Liver (tissue), 9 donors: ENCODE data around the gene TYRO3. TPM values are rescaled to one million over a fixed set of nuclear protein-coding genes. Genes with fewer than 3 reads are reported as not detected.

Source experiments
- DNase-seq: peaks from one replicate; pipeline ENCODE4 v3.0.0-alpha.2; 2017; ENCODE audit warnings: low spot score
- H3K27ac ChIP-seq, 2 donors: one replicate each; pipeline ENCODE4 v1.7.0; 2013; ENCODE audit warnings: inconsistent platforms in 2 of 2, low read length in 2 of 2, control low read depth in 1 of 2, low read depth in 1 of 2, mild to moderate bottlenecking in 1 of 2
- H3K27me3 ChIP-seq, 4 donors: one replicate each; pipeline versions ENCODE4 v1.6.1 to v1.7.0; 2013; ENCODE audit warnings: low read length in 3 of 4, inconsistent platforms in 1 of 4, mild to moderate bottlenecking in 1 of 4, moderate library complexity in 1 of 4; ENCODE audit not compliant: control insufficient read depth in 4 of 4, insufficient read depth in 4 of 4
- H3K36me3 ChIP-seq, 4 donors: one replicate each; pipeline versions ENCODE4 v1.6.1 to v1.7.0; 2013; ENCODE audit warnings: low read length in 3 of 4, mild to moderate bottlenecking in 3 of 4, low read depth in 1 of 4, moderate library complexity in 1 of 4; ENCODE audit not compliant: control insufficient read depth in 4 of 4, insufficient read depth in 3 of 4
- H3K4me1 ChIP-seq, 4 donors: one replicate each; pipeline versions ENCODE4 v1.6.1 to v1.7.0; 2013; ENCODE audit warnings: low read length in 3 of 4, mild to moderate bottlenecking in 3 of 4, moderate library complexity in 1 of 4; ENCODE audit not compliant: control insufficient read depth in 4 of 4, insufficient read depth in 4 of 4
- H3K4me3 ChIP-seq, 3 donors: one replicate each; pipeline versions ENCODE4 v1.6.1 to v1.7.0; 2013; ENCODE audit warnings: low read length in 3 of 3, control low read depth in 1 of 3, low read depth in 1 of 3, mild to moderate bottlenecking in 1 of 3
- H3K9ac ChIP-seq, 2 donors: one replicate each; pipeline ENCODE4 v1.7.0; 2013; ENCODE audit warnings: low read length in 2 of 2, mild to moderate bottlenecking in 2 of 2, moderate library complexity in 2 of 2, control low read depth in 1 of 2, low read depth in 1 of 2
- H3K9me3 ChIP-seq, 4 donors: one replicate each; pipeline versions ENCODE4 v1.6.1 to v1.7.0; 2013; ENCODE audit warnings: low read length in 3 of 4; ENCODE audit not compliant: control insufficient read depth in 4 of 4
- ATF3 ChIP-seq: IDR thresholded peaks from 2 replicates; pipeline ENCODE4 v1.6.1; 2016; ENCODE audit warnings: antibody characterized with exemption
- EGR1 ChIP-seq, 2 donors: IDR thresholded peaks; 2 replicates each; pipeline ENCODE4 v1.6.1; 2016 to 2018; ENCODE audit warnings: antibody characterized with exemption in 2 of 2, low read depth in 2 of 2
- FOXA1 ChIP-seq: IDR thresholded peaks from 2 replicates; pipeline ENCODE4 v1.6.1; 2016; ENCODE audit warnings: antibody characterized with exemption
- FOXA2 ChIP-seq: IDR thresholded peaks from 2 replicates; pipeline ENCODE4 v1.6.1; 2016; ENCODE audit warnings: antibody characterized with exemption
- GABPA ChIP-seq, 2 donors: IDR thresholded peaks in 1 of 2; conservative IDR thresholded peaks in 1 of 2; 2 replicates each; pipeline ENCODE4 v1.6.1; 2016; ENCODE audit warnings: antibody characterized with exemption in 2 of 2, mild to moderate bottlenecking in 1 of 2, moderate library complexity in 1 of 2
- HNF4A ChIP-seq, 2 donors: conservative IDR thresholded peaks; 2 replicates each; pipeline ENCODE4 v1.6.1; 2016; ENCODE audit warnings: antibody characterized with exemption in 2 of 2, mild to moderate bottlenecking in 2 of 2
- HNF4G ChIP-seq: IDR thresholded peaks from 2 replicates; pipeline ENCODE4 v1.6.1; 2016; ENCODE audit warnings: antibody characterized with exemption
- JUND ChIP-seq, 2 donors: IDR thresholded peaks; 2 replicates each; pipeline ENCODE4 v1.6.1; 2016; ENCODE audit warnings: antibody characterized with exemption in 2 of 2
- NR2F2 ChIP-seq: IDR thresholded peaks from 2 replicates; pipeline ENCODE4 v1.6.1; 2016; ENCODE audit warnings: antibody characterized with exemption
- RAD21 ChIP-seq, 2 donors: IDR thresholded peaks; 2 replicates each; pipeline ENCODE4 v1.6.1; 2016; ENCODE audit warnings: antibody characterized with exemption in 2 of 2, mild to moderate bottlenecking in 2 of 2
- REST ChIP-seq: IDR thresholded peaks from 2 replicates; pipeline ENCODE4 v1.6.1; 2016; ENCODE audit warnings: antibody characterized with exemption, mild to moderate bottlenecking
- RXRA ChIP-seq, 2 donors: IDR thresholded peaks; 2 replicates each; pipeline ENCODE4 v1.6.1; 2017 to 2018; ENCODE audit warnings: antibody characterized with exemption in 2 of 2, mild to moderate bottlenecking in 1 of 2
- SP1 ChIP-seq: IDR thresholded peaks from 2 replicates; pipeline ENCODE4 v1.6.1; 2018; ENCODE audit warnings: antibody characterized with exemption, mild to moderate bottlenecking
- TAF1 ChIP-seq: conservative IDR thresholded peaks from 2 replicates; pipeline ENCODE4 v1.6.1; 2016; ENCODE audit warnings: antibody characterized with exemption, mild to moderate bottlenecking
- YY1 ChIP-seq: IDR thresholded peaks from 2 replicates; pipeline ENCODE4 v1.6.1; 2016; ENCODE audit warnings: antibody characterized with exemption, mild to moderate bottlenecking
- ZBTB33 ChIP-seq: IDR thresholded peaks from 2 replicates; pipeline ENCODE4 v1.6.1; 2016; ENCODE audit warnings: antibody characterized with exemption
- WGBS: extraction: QIAGEN DNeasy Blood & Tissue Kit; methylation state at CpG from one replicate; pipeline ENCODE4 v1.1.7; 2013; 5-methylcytosine and 5-hydroxymethylcytosine counted together
- polyA plus RNA-seq, 2 donors: library from polyadenylated mRNA; stranded (reverse) in 1 of 2; unstranded in 1 of 2; fragments of 200-250 nt in 1 of 2; fragments of >200 nt in 1 of 2; fragmentation: Nextera tagmentation in 1 of 2; extraction: Ambion mirVana in 1 of 2; gene quantifications; one replicate each; pipeline versions ENCODE4 v1.2.1 to v1.2.3, GENCODE V29; 2013 to 2015
- total RNA-seq, 2 donors: library from RNA; depleted of rRNA; stranded (reverse); fragments of >200 nt; gene quantifications; one replicate each; pipeline ENCODE4 v1.2.3, GENCODE V29; 2014
- TF ChIP-seq, protein P1 (sequence below): fragments of 150-350 bp; IDR thresholded peaks from 2 replicates; pipeline ENCODE4 v1.5.1; 2017; ENCODE audit warnings: improper control_type of control experiment, low read depth, low read length; ENCODE audit not compliant: missing input control
- donor health status: healthy.
- donor health status: healthy.
- donor health status: healthy.
- donor health status: healthy.
- donor health status: healthy.

Gene TYRO3
- total and polyA plus RNA-seq, 4 donors, result 1.1 to 2.3 (median 2.3) TPM

DNA sequence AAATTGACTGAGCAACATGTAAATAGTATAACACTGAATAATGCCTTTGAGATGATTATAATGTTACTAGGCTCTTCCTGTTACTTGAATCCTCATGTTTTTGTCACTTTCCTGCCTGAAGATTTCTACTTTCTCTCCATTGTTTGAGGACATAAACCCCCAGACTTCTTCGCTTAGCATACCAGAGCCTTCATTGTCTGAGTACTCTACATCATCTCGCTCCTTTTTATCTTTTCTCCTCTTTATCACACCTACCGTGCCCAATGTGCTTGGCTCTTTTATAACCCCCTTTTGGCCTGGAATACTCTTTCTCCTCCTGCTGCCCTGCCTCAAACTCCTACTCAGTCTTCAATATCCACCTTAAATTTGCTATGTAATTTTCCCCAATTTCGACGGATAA is 70.9 kb downstream of the TYRO3 start:
- 84% methylated on average over 5 of the region's 5 CpGs for WGBS
- no peak overlapping the region for H3K27ac ChIP-seq
- TF ChIP-seq, protein P1, sequence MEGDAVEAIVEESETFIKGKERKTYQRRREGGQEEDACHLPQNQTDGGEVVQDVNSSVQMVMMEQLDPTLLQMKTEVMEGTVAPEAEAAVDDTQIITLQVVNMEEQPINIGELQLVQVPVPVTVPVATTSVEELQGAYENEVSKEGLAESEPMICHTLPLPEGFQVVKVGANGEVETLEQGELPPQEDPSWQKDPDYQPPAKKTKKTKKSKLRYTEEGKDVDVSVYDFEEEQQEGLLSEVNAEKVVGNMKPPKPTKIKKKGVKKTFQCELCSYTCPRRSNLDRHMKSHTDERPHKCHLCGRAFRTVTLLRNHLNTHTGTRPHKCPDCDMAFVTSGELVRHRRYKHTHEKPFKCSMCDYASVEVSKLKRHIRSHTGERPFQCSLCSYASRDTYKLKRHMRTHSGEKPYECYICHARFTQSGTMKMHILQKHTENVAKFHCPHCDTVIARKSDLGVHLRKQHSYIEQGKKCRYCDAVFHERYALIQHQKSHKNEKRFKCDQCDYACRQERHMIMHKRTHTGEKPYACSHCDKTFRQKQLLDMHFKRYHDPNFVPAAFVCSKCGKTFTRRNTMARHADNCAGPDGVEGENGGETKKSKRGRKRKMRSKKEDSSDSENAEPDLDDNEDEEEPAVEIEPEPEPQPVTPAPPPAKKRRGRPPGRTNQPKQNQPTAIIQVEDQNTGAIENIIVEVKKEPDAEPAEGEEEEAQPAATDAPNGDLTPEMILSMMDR, result no peak
- no peak for TF ChIP-seq HNF4G
- TF ChIP-seq FOXA1, result no peak
- no peak for TF ChIP-seq GABPA (IDR thresholded peaks at IDR 0.05 in 1 of 2, conservative IDR thresholded peaks at IDR 0.05 in 1 of 2)
- TF ChIP-seq YY1, result no peak
- no peak for TF ChIP-seq EGR1 (IDR thresholded peaks at IDR 0.05; ENCODE audit: low read depth in 2 of 2)
- TF ChIP-seq ZBTB33, result no peak

GRCh38 chr15:41630616-41631217 is 71.7 kb downstream of the TYRO3 start:
- no peak overlapping the region for H3K9ac ChIP-seq
- H3K36me3 ChIP-seq, result no peaks in the 10 kb centered on the region
- no peaks in the 10 kb centered on the region for H3K27me3 ChIP-seq
- no peak for DNase-seq
- 47% methylated on average over 3 of the region's 3 CpGs for WGBS
- no peak for TF ChIP-seq JUND (IDR thresholded peaks at IDR 0.05)
- TF ChIP-seq GABPA (IDR thresholded peaks at IDR 0.05 in 1 of 2, conservative IDR thresholded peaks at IDR 0.05 in 1 of 2), result no peak
- no peak for TF ChIP-seq TAF1
- no peak for TF ChIP-seq FOXA1
- TF ChIP-seq HNF4A (conservative IDR thresholded peaks at IDR 0.05), result no peak
- TF ChIP-seq, protein P1, result no peak
- no peak for TF ChIP-seq EGR1 (IDR thresholded peaks at IDR 0.05; ENCODE audit: low read depth in 2 of 2)
- no peak for TF ChIP-seq HNF4G
- TF ChIP-seq RXRA (IDR thresholded peaks at IDR 0.05), result no peak
- TF ChIP-seq ATF3, result no peak
- no peak for TF ChIP-seq RAD21 (IDR thresholded peaks at IDR 0.05)
- TF ChIP-seq REST, result no peak
- TF ChIP-seq NR2F2, result no peak
- no peak for TF ChIP-seq YY1
- TF ChIP-seq FOXA2, result no peak
- no peak for TF ChIP-seq ZBTB33
- TF ChIP-seq SP1, result no peak
- no peak overlapping the region for H3K4me3 ChIP-seq
- no peak overlapping the region for H3K27ac ChIP-seq
- no peaks in the 10 kb centered on the region for H3K4me1 ChIP-seq
- H3K9me3 ChIP-seq, result no peaks in the 10 kb centered on the region

More for the DNA sequence above, 70.9 kb downstream of the TYRO3 start:
- Histone ChIP-seq H3K9me3 (no peaks in the 10 kb centered on the region), H3K27me3 (no peaks in the 10 kb centered on the region), H3K9ac (no peak overlapping the region), H3K4me1 (no peaks in the 10 kb centered on the region), H3K4me3 (no peak overlapping the region), H3K36me3 (no peaks in the 10 kb centered on the region)
- DNase-seq, result no peak
